Activated T-cell treated with anti-CD3 and anti-CD28 coated beads for 48 hours (primary cell): ENCODE data around the gene OTUD3.
"Not testable (repeated sequence)": the region's sequence is repeated elsewhere in the genome, so short reads cannot be mapped to it uniquely, and the experiment has no call there.

ENCODE experiments used
- DNase-seq: peaks from one replicate; pipeline ENCODE4 v3.0.0-alpha.2; 2020; ENCODE audit warnings: low read depth

The OTUD3 gene

GRCh38 chr1:19868575-19868974 lies 13.6 kb upstream of the OTUD3 start:
- DNase-seq = not testable (repeated sequence)

DNA sequence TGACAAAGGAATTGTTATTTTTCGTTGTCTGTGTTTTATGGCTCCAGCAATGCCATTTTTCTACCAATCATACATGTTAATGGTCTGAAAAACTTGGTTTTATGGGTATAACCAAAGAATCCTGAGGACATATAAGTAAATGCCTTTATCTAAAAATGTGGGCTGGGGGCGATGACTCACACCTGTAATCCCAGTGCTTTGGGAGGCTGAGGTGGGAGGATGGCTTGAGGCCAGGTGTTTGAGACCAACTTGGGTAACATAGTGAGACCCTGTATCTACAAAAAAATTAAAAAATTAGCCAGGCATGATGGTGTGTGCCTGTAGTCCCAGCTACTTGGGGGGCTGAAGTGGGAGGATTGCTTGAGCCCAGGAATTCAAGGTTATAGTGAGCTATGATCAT lies 12.7 kb upstream of the OTUD3 start:
- not testable (repeated sequence) for DNase-seq

DNA sequence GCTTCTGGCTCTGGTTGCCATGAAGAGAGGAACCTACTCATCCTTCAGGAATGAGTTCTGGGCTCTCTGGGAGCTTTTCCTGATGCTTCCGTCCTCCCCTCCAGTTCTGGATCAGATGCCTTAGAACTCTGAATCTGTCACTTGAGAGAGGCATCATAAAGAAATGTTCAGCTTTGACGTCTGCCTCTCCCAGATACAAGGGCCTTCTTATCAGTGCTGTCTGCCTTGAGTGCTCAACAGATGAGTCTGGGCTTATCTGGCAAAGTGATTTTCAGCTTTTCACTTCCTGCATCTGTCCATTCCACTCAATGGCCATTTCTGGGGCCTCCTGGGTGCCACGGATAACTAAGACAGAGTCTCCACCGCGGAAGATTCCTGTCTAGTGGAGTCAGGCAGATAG lies 12.3 kb upstream of the OTUD3 start:
- no peak for DNase-seq

DNA sequence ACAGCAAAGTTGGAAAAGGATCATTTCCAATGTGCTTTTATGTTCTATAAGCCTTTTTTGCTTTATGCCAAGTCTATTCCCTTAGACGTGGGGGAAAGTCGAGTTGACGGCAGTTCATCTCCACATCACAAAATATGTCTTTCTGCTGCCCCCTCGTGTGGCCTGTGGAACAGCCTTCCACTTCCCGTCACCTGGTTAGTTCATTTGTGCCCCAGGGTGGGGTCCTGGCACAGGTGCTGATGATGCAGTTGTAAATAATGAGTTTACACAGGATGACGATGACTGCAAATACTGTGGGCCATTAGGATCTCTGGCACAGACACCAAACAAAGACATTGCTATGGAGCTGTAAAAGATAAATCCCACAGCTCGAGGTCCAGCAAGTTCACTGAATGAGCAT lies 10.0 kb upstream of the OTUD3 start:
- DNase-seq = no peak

- no peak for DNase-seq
Measured at GRCh38 chr1:19877181-19877750, 4.9 kb upstream of the OTUD3 start.

DNA sequence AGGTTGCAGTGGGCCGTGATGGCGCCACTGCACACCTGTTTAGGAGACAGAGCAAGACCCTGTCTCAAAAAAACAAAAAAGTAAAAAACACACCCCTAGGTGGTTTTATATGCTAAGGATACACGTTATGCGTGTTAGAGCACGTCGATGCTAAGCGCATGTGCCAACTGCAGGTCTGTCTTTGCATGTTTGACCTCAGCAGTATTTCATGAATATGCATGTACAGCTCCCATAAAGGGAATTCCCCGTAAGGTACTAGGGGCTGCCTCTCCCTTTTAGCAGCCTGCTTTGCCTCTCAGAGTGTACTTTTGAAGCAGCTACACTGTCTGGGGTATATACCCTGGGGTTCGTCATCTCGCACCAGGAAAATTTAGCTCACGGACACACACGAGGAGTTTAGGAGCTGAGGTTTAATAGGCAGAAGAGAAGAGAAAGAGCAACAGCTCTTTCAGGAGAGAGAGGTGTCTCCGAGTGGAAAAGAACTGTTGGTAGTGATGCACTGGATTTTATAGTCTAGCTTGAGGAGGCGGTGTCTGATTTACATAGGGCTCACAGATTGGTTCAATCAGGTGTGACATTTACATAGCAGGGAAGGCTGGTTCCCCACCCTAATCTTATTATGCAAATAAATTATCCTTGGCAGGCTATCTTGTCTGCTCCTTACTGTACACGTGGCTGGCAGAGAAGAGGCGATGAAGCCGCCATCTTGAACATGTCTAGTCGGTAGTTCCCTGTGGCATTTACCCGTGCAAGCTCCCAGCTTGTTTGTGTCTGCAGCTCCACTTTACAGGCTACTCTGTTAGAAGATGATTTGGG lies 4.2 kb upstream of the OTUD3 start:
- DNase-seq = no peak

- no peak for DNase-seq
Measured at GRCh38 chr1:19878637-19878985, 3.6 kb upstream of the OTUD3 start.

- DNase-seq = no peak
Measured at GRCh38 chr1:19879227-19879626, 3.0 kb upstream of the OTUD3 start.

- DNase-seq = no peak
Measured at GRCh38 chr1:19879661-19880060, 2.5 kb upstream of the OTUD3 start.

DNA sequence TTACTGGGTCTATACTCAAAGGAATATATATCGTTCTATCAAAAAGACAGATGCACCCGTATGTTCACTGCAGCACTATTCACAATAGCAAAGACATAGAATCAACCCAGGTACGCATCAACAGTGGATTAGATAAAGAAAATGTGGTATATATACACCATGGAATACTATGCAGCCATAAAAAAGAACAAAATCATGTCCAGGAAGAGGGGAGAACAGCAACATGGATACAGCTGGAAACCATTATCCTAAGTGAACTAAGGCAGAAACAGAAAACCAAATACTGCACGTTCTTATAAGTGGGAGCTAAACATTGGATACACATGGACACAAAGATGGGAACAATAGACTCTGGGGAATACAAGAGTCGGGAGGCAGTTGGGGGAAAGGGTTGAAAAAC lies 1.4 kb upstream of the OTUD3 start:
- not testable (repeated sequence) for DNase-seq

DNA sequence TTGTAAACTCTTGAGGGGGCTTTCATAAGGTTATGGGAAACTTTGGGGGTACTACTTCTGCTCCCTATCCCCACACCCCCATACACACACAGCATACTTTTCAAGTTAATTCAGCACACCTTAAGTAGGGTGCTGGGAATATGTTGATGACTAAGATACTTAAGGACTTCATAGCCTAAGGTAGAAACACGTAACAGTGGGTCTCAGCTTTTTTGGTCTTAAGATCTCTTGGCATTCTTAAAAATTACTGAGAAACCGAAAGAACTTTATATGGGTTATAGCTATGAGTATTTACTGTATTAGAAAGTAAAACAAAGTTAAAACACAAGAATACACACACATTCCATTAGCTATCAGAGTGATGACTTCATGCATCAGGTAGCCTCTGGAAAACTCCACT lies 2.1 kb downstream of the OTUD3 start:
- no peak for DNase-seq

GRCh38 chr1:19885821-19886220 lies 3.6 kb downstream of the OTUD3 start:
- no peak for DNase-seq

DNA sequence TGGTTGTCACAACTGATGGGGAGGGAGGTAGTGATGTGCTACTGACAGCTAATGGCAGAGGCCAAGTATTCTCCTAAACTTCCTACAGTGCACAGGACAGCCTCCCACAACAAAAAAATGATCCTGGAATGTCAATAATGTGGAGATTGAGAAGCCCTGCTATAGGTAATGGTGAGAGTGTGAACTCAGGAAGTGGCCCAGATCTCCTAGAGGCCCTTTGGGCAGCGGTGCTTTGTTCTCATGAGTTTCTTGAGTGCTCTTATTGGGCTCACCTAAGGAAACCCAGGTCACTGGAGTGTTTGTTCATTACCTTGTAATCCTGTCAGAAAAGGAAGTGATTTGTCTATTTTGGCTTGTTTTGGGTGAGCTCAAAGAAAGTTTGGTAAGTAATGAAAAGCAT lies 5.9 kb downstream of the OTUD3 start:
- no peak for DNase-seq

DNA sequence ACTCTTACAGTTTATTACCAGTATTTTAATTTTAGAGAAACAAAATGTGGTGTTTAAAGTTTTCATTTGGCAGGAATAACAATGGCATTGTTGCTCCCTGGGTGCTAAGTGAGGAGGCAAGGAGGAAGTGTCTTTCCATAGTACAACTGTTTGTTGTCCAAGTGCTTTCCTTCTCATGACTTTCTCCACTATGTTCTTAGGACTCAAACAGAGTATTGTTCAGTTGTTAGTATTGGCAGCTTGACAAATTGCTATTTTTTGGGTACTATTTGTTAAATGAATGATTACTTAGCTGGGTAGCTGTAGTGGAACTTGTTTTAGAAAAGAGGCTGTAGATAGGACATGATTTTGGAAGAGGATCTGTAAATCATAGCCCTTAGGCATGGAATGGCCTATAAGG lies 7.5 kb downstream of the OTUD3 start:
- no peak for DNase-seq

- no peak for DNase-seq
Measured at GRCh38 chr1:19892129-19892528, 9.9 kb downstream of the OTUD3 start.

GRCh38 chr1:19892628-19893168 lies 10.5 kb downstream of the OTUD3 start:
- DNase-seq = no peak

- DNase-seq = no peak
Measured at GRCh38 chr1:19893687-19894086, 11.5 kb downstream of the OTUD3 start.

DNA sequence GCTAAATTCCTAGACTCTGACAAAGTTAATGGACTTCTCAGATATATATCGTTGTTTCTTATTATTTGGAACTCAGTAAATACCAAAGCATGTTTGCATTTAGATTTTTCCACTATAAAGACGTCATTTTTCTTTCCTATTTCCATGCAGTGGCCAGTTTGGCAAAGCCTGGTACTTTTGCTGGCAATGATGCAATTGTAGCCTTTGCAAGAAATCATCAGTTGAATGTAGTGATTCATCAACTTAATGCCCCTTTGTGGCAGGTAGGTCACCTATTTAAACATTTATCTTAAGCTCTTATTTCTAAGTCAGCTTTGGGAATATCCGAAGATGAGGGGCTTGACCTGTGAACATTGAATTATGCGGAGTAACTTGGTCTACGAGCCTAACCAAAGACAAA lies 12.0 kb downstream of the OTUD3 start:
- no peak for DNase-seq

DNA sequence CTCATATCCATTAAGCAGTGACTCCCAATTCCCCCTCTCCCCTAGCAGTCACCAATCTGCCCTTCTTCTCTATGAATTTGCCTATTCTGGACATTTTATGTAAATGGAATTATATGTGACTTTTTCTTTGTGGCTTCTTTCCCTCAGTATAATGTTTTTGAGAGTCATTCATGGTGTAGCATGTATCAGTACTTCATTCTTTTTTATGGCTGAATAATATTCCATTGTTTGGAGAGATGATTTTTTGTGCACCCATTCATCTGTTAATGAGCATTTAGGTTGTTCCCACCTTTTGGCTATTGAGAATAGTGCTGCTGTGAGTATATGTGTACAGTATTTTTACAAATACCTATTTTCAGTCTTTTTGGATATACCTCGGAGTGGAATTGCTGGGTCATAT lies 19.5 kb downstream of the OTUD3 start:
- no peak for DNase-seq

DNA sequence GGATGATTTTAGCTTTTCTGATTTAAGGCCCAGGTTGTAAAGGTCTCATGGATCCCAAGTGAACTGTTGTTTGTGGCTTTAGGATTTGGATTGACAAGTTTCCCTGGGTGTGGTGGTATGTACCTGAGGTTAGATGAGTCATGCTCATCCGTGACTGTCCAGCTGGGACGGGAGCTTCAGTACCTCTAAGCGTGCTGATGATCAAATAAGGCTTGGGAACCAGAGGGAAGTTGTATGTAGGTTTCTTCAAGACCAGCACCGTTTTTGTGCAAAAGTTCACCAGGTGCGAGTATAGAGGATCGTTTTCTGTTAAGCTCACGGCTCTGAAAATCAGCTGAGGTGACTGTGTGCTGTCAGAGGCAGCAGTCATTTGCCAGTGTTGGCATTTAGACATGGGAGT lies 21.4 kb downstream of the OTUD3 start:
- DNase-seq = no peak

- DNase-seq = no peak
Measured at GRCh38 chr1:19907456-19907855, 25.3 kb downstream of the OTUD3 start.

DNA sequence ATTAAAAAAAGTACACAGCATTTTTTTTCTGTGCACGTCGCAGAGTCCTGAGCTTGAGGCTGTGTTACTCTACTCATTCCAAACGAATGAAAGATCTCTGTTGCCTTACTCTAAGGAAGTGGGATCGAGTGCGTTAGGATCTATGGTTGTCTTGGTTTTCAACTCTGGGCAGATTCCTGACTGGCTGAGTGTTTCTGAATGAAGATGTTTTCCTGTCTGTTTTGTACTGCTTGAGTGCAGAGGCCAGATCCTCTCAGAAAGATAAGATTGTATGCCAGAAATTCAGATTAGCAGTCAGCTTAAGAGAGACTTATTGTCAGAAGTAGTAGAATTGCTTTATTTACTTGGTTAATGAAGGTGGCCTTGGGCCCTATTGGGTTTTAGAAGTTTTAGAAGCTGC lies 27.2 kb downstream of the OTUD3 start:
- DNase-seq = no peak

DNA sequence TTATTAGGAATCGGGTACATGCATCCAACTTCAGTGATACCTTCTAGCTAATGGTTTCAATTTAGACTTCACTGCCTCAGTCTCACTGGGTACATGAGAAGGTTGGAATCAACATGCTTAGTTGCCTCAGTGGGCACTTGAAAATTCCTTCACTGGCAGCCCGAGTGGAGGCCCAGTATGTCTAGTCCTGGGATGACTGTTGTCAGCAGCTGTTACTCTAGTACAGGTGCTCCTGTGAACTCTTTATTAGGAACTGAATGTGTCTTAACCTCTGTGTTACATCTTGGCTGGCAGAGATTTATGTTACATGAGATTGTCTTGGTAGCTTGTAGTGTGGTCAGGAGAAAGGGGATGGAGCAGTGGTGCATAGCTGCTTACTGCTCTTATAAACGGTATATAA lies 27.8 kb downstream of the OTUD3 start:
- no peak for DNase-seq

- DNase-seq = no peak
Measured at GRCh38 chr1:19910650-19911049, 28.5 kb downstream of the OTUD3 start.
